SK-N-SH (cell line): ENCODE results near the gene LPCAT1. TPM values are rescaled to one million over a fixed set of nuclear protein-coding genes. Genes with fewer than 3 reads are reported as not detected.
A peak's percentile ranks its signal among the peaks of the same experiment; 100 is the strongest.

Experiments used
- CTCF ChIA-PET: fragments of 300-600, 350-600 bp; formaldehyde crosslinking; extraction: SDS; loops from one replicate; lab custom pipeline; 2021; lab: Yijun Ruan, JAX
- POLR2A ChIA-PET: fragments of 350-600 bp; sonication (Branson Sonifier 250); formaldehyde crosslinking; extraction: SDS; loops from one replicate; lab custom pipeline; 2020; ENCODE audit warnings: antibody characterized with exemption, inconsistent platforms; lab: Yijun Ruan, JAX
- DNase-seq: peaks from one replicate; pipeline ENCODE4 v3.0.0; 2012
- H2AFZ ChIP-seq: fragments of 200-600 bp; sonication (generic); 2 replicates; pipeline ENCODE4 v1.8.1; 2016; ENCODE audit warnings: antibody characterized with exemption, mild to moderate bottlenecking, low read depth
- H3F3A ChIP-seq: fragments of 200-600 bp; sonication (generic); replicated peaks from 2 replicates; pipeline ENCODE3; 2016; ENCODE audit warnings: antibody characterized with exemption, mild to moderate bottlenecking; ENCODE audit not compliant: insufficient read depth
- H3K27ac ChIP-seq, 2 experiments: fragments of 200-500 bp in 1 of 2; fragments of 200-600 bp in 1 of 2; sonication (Bioruptor generic) in 1 of 2; sonication (generic), shearing (Covaris generic) in 1 of 2; 2 replicates each; pipeline versions ENCODE4 v1.5.1 to v1.6.1; 2014 to 2016; ENCODE audit warnings: low read depth in 2 of 2, inconsistent platforms in 1 of 2, low read length in 1 of 2, mild to moderate bottlenecking in 1 of 2, mixed read lengths in 1 of 2
- H3K27me3 ChIP-seq: fragments of 200-600 bp; sonication (generic), shearing (Covaris generic); 2 replicates; pipeline ENCODE4 v1.6.1; 2016; ENCODE audit warnings: mixed run types; ENCODE audit not compliant: insufficient read depth
- H3K36me3 ChIP-seq, 2 experiments: fragments of 200-500 bp in 1 of 2; fragments of 200-600 bp in 1 of 2; sonication (Bioruptor generic) in 1 of 2; sonication (generic) in 1 of 2; replicated peaks in 1 of 2; 2 replicates each; pipeline versions ENCODE3 to v1.5.1; 2014 to 2016; ENCODE audit warnings: low read length in 1 of 2, mild to moderate bottlenecking in 1 of 2; ENCODE audit not compliant: insufficient read depth in 2 of 2, control insufficient read depth in 1 of 2
- H3K4me1 ChIP-seq, 2 experiments: fragments of 200-500 bp in 1 of 2; fragments of 200-600 bp in 1 of 2; sonication (Bioruptor generic) in 1 of 2; sonication (generic), shearing (Covaris generic) in 1 of 2; 2 replicates each; pipeline versions ENCODE4 v1.5.1 to v1.6.1; 2014 to 2016; ENCODE audit warnings: low read depth in 1 of 2, low read length in 1 of 2, mixed run types in 1 of 2; ENCODE audit not compliant: insufficient read depth in 2 of 2, control insufficient read depth in 1 of 2
- H3K4me2 ChIP-seq: fragments of 200-600 bp; sonication (generic), shearing (Covaris generic); 2 replicates; pipeline ENCODE4 v1.6.1; 2017; ENCODE audit warnings: mixed run types
- H3K4me3 ChIP-seq, 2 experiments: fragments of 200-500 bp in 1 of 2; fragments of 200-600 bp in 1 of 2; sonication (Bioruptor generic) in 1 of 2; sonication (generic), shearing (Covaris generic) in 1 of 2; 2 replicates each; pipeline versions ENCODE4 v1.5.1 to v1.8.1; 2014 to 2016; ENCODE audit warnings: low read depth in 2 of 2, inconsistent platforms in 1 of 2, low read length in 1 of 2, mild to moderate bottlenecking in 1 of 2, mixed read lengths in 1 of 2, moderate library complexity in 1 of 2
- H3K79me2 ChIP-seq: fragments of 200-600 bp; sonication (generic); 2 replicates; pipeline ENCODE4 v1.8.1; 2017; ENCODE audit warnings: mild to moderate bottlenecking; ENCODE audit not compliant: insufficient read depth
- H3K9ac ChIP-seq: fragments of 200-600 bp; sonication (generic); 2 replicates; pipeline ENCODE4 v1.6.1; 2017; ENCODE audit warnings: mixed run types
- H3K9me2 ChIP-seq: fragments of 200-600 bp; sonication (generic); 2 replicates; pipeline ENCODE4 v1.6.1; 2017; ENCODE audit warnings: mixed run types
- H3K9me3 ChIP-seq: fragments of 200-600 bp; sonication (generic); 2 replicates; pipeline ENCODE4 v1.6.1; 2017; ENCODE audit warnings: mixed run types, mild to moderate bottlenecking, moderate library complexity
- H4K20me1 ChIP-seq: fragments of 200-600 bp; sonication (generic); 2 replicates; pipeline ENCODE4 v1.6.1; 2017; ENCODE audit warnings: mild to moderate bottlenecking, mixed run types; ENCODE audit not compliant: insufficient read depth
- CHD2 ChIP-seq: fragments of 150-350 bp; IDR thresholded peaks from 2 replicates; pipeline ENCODE4 v1.6.1; 2018; ENCODE audit warnings: low read length; ENCODE audit not compliant: partially characterized antibody
- ELF1 ChIP-seq: IDR thresholded peaks from 2 replicates; pipeline ENCODE4 v1.4.0; 2012
- EP300 ChIP-seq, 2 experiments: IDR thresholded peaks; 2 replicates each; pipeline versions ENCODE4 v1.4.0 to v1.6.1; 2012; ENCODE audit warnings: borderline replicate concordance in 1 of 2, low read depth in 1 of 2, low read length in 1 of 2
- FOSL2 ChIP-seq: IDR thresholded peaks from 2 replicates; pipeline ENCODE4 v1.4.0; 2012; ENCODE audit warnings: low read depth, mild to moderate bottlenecking, moderate library complexity, borderline replicate concordance
- GABPA ChIP-seq: IDR thresholded peaks from 2 replicates; pipeline ENCODE4 v1.4.0; 2012; ENCODE audit warnings: low read depth, mild to moderate bottlenecking
- GATA2 ChIP-seq: sonication (generic); formaldehyde crosslinking; IDR thresholded peaks from 2 replicates; pipeline ENCODE4 v1.5.0; 2020; ENCODE audit warnings: mild to moderate bottlenecking, missing genetic modification reagents
- JUND ChIP-seq: IDR thresholded peaks from 2 replicates; pipeline ENCODE4 v1.4.0; 2012
- NRF1 ChIP-seq: IDR thresholded peaks from 2 replicates; pipeline ENCODE4 v1.6.1; 2012; ENCODE audit warnings: low read depth, mild to moderate bottlenecking, low read length
- PBX3 ChIP-seq: IDR thresholded peaks from 2 replicates; pipeline ENCODE4; 2012
- RAD21 ChIP-seq: IDR thresholded peaks from 2 replicates; pipeline ENCODE4 v1.6.1; 2012; ENCODE audit warnings: mild to moderate bottlenecking, low read length
- RCOR1 ChIP-seq: fragments of 150-350 bp; IDR thresholded peaks from 2 replicates; pipeline ENCODE4 v1.6.1; 2017; ENCODE audit warnings: antibody characterized with exemption, low read length
- RFX5 ChIP-seq: IDR thresholded peaks from 2 replicates; pipeline ENCODE4 v1.6.1; 2012; ENCODE audit warnings: mild to moderate bottlenecking, improper control_type of control experiment, low read length
- RXRA ChIP-seq: IDR thresholded peaks from 2 replicates; pipeline ENCODE4 v1.4.0; 2012; ENCODE audit warnings: low read depth, mild to moderate bottlenecking, borderline replicate concordance
- SMC3 ChIP-seq: IDR thresholded peaks from 2 replicates; pipeline ENCODE4 v1.6.1; 2012; ENCODE audit warnings: low read depth, low read length, improper control_type of control experiment
- TCF12 ChIP-seq: IDR thresholded peaks from 2 replicates; pipeline ENCODE4 v1.4.0; 2012
- TEAD4 ChIP-seq: IDR thresholded peaks from 2 replicates; pipeline ENCODE4 v1.4.0; 2012; ENCODE audit warnings: mild to moderate bottlenecking, borderline replicate concordance; ENCODE audit not compliant: insufficient read depth
- USF2 ChIP-seq: fragments of 150-350 bp; IDR thresholded peaks from 2 replicates; pipeline ENCODE4 v1.6.1; 2017; ENCODE audit warnings: antibody characterized with exemption, low read length, low read depth, borderline replicate concordance
- WGBS: methylation state at CpG from one replicate; pipeline ENCODE4 v1.1.6; 2017; ENCODE audit warnings: low lambda C conversion rate; 5-methylcytosine and 5-hydroxymethylcytosine counted together
- polyA plus RNA-seq, 3 experiments: library from polyadenylated mRNA; depleted of rRNA; stranded (reverse); fragments of >200 nt; gene quantifications; 2 replicates each; pipeline ENCODE4 v1.2.3, GENCODE V29; 2012
- TF ChIP-seq, protein P1 (sequence below): IDR thresholded peaks from 2 replicates; pipeline ENCODE4 v1.4.0; 2012; ENCODE audit warnings: low read depth, borderline replicate concordance
- TF ChIP-seq, protein P2 (sequence below): IDR thresholded peaks from 2 replicates; pipeline ENCODE4 v1.4.0; 2012; ENCODE audit warnings: low read depth, borderline replicate concordance
- TF ChIP-seq, protein P3 (sequence below): IDR thresholded peaks from 2 replicates; pipeline ENCODE4 v1.4.0; 2012; ENCODE audit warnings: low read depth

The LPCAT1 gene
- polyA plus RNA-seq, 1 of the 3 experiments (the other 2 are of a cell fraction) = 42.3 TPM

DNA sequence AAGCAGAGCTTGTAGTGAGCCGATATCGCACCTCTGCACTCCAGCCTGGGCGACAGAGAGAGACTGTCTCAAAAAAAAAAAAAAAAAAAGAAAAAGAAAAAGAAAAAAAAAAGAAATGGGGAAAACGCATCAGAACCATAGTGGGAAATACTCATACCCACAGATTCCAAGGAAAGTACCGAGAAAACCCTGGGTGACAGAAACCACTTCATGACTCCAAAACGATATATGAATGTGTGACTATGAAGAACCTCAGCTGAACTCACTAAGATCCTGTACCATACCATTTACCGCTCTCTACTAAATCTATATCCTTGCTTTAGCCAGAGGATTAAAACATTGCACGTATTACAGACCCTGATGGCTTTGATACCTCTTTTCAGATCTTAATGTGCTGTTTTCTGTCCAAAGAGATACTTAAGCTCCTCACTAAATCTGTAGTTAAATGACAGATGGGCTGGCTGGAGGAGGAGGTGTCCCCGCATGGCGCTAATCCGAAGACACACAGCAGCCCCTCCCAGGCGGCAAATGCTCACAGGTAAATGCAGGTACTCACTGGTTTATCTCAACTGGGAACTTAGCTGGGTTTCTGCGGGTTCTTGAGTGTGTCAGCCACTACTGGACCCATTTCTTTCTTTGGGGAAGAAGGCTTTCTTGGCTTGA is 2.8 kb downstream of the LPCAT1 start:
- H3K9me2 ChIP-seq = no peaks in the 10 kb centered on the region
- peaks cover 16 to 19% of the 10 kb centered on the region in 2 experiments; a peak in 2 of 4 replicates for H3K4me1 ChIP-seq
- H3K79me2 ChIP-seq = peaks cover 72% of the 10 kb centered on the region
- WGBS = 95% methylated on average over 13 of the region's 13 CpGs
- DNase-seq = no peak
- ChIA-PET CTCF (interaction anchor here (0.7 to 0.8 kb wide), 2 partner anchors 14 to 124 kb away, joined by 3 read pairs; no protein-coding TSS in a partner anchor), POLR2A (interaction anchor here (0.7 kb wide), 1 partner anchor 86 kb away, joined by 5 read pairs; no protein-coding TSS in a partner anchor)
- H3F3A ChIP-seq = no peaks in the 10 kb centered on the region
- TF ChIP-seq RFX5 = no peak
- TF ChIP-seq SMC3 = no peak
- no peak for TF ChIP-seq GATA2 (CRISPR knock-in tag)
- no peak for TF ChIP-seq GABPA
- no peak for TF ChIP-seq RXRA
- TF ChIP-seq ELF1 = no peak
- no peak for TF ChIP-seq RAD21
- TF ChIP-seq, protein P1, sequence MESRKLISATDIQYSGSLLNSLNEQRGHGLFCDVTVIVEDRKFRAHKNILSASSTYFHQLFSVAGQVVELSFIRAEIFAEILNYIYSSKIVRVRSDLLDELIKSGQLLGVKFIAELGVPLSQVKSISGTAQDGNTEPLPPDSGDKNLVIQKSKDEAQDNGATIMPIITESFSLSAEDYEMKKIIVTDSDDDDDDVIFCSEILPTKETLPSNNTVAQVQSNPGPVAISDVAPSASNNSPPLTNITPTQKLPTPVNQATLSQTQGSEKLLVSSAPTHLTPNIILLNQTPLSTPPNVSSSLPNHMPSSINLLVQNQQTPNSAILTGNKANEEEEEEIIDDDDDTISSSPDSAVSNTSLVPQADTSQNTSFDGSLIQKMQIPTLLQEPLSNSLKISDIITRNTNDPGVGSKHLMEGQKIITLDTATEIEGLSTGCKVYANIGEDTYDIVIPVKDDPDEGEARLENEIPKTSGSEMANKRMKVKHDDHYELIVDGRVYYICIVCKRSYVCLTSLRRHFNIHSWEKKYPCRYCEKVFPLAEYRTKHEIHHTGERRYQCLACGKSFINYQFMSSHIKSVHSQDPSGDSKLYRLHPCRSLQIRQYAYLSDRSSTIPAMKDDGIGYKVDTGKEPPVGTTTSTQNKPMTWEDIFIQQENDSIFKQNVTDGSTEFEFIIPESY = no peak
- TF ChIP-seq FOSL2 = no peak
- no peak for TF ChIP-seq USF2
- TF ChIP-seq, protein P2, sequence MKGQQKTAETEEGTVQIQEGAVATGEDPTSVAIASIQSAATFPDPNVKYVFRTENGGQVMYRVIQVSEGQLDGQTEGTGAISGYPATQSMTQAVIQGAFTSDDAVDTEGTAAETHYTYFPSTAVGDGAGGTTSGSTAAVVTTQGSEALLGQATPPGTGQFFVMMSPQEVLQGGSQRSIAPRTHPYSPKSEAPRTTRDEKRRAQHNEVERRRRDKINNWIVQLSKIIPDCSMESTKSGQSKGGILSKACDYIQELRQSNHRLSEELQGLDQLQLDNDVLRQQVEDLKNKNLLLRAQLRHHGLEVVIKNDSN = no peak
- no peak for TF ChIP-seq EP300 (IDR thresholded peaks at IDR 0.05; ENCODE audit: borderline replicate concordance in 1 of 2, low read depth in 1 of 2, low read length in 1 of 2)
- TF ChIP-seq, protein P3, sequence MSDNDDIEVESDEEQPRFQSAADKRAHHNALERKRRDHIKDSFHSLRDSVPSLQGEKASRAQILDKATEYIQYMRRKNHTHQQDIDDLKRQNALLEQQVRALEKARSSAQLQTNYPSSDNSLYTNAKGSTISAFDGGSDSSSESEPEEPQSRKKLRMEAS = no peak
- no peak for TF ChIP-seq CHD2
- TF ChIP-seq TEAD4 = no peak
- no peak for TF ChIP-seq PBX3
- TF ChIP-seq NRF1 = no peak
- TF ChIP-seq TCF12 = no peak
- TF ChIP-seq RCOR1 = no peak
- TF ChIP-seq JUND = no peak
- peak overlapping the region; percentile 94; the same call in 1 of the 2 replicates for H3K4me2 ChIP-seq
- no peaks in the 10 kb centered on the region for H3K27me3 ChIP-seq
- no peaks in the 10 kb centered on the region for H3K9me3 ChIP-seq
- H3K9ac ChIP-seq = no peak overlapping the region
- H3K36me3 ChIP-seq = peaks cover 6 to 33% of the 10 kb centered on the region in 2 experiments
- peaks cover 64% of the 10 kb centered on the region for H4K20me1 ChIP-seq
- H3K27ac ChIP-seq = no peak overlapping the region
- H3K4me3 ChIP-seq = no peak overlapping the region
- no peak overlapping the region for H2AFZ ChIP-seq
